Fibroblast of lung (primary cell): ENCODE data around the gene ANAPC13. TPM values are rescaled to one million over a fixed set of nuclear protein-coding genes. Genes with fewer than 3 reads are reported as not detected.

Source experiments
- DNase-seq, 2 donors: peaks; one replicate each; pipeline versions ENCODE4 v3.0.0 to v3.0.0-alpha.2; 2010; ENCODE audit warnings: low read depth in 2 of 2
- H2AFZ ChIP-seq: 2 replicates; pipeline ENCODE4 v1.5.1; 2012; ENCODE audit warnings: low read length, control low read depth, inconsistent platforms
- H3K27ac ChIP-seq: 2 replicates; pipeline ENCODE4 v1.5.1; 2011; ENCODE audit warnings: low read length, control low read depth; ENCODE audit not compliant: insufficient read depth
- H3K27me3 ChIP-seq: 2 replicates; pipeline ENCODE4 v1.5.1; 2011; ENCODE audit warnings: mild to moderate bottlenecking, low read length; ENCODE audit not compliant: control insufficient read depth, insufficient read depth
- H3K36me3 ChIP-seq: 2 replicates; pipeline ENCODE4 v1.5.1; 2011; ENCODE audit warnings: low read length; ENCODE audit not compliant: control insufficient read depth, insufficient read depth
- H3K4me1 ChIP-seq: 2 replicates; pipeline ENCODE4 v1.5.1; 2011; ENCODE audit warnings: low read length; ENCODE audit not compliant: control insufficient read depth, insufficient read depth; ENCODE audit errors: extremely low read depth
- H3K4me2 ChIP-seq: 2 replicates; pipeline ENCODE4 v1.5.1; 2011; ENCODE audit warnings: low read length, control low read depth; ENCODE audit not compliant: insufficient read depth; ENCODE audit errors: extremely low read depth
- H3K4me3 ChIP-seq, 4 experiments: fragments of 200-600 bp in 1 of 4; sonication (generic) in 1 of 4; replicated peaks in 1 of 4; 2 replicates each; pipeline ENCODE4 v1.5.1; 2011 to 2016; ENCODE audit warnings: low read length in 4 of 4, low read depth in 3 of 4, mild to moderate bottlenecking in 3 of 4, control low read depth in 2 of 4, inconsistent platforms in 1 of 4, mixed read lengths in 1 of 4; ENCODE audit not compliant: insufficient read depth in 1 of 4; ENCODE audit errors: control extremely low read depth in 1 of 4
- H3K79me2 ChIP-seq: 2 replicates; pipeline ENCODE4 v1.5.1; 2012; ENCODE audit warnings: mild to moderate bottlenecking, low read length, inconsistent platforms; ENCODE audit not compliant: control insufficient read depth, insufficient read depth
- H3K9ac ChIP-seq: 2 replicates; pipeline ENCODE4 v1.5.1; 2011; ENCODE audit warnings: mild to moderate bottlenecking, low read length, control low read depth; ENCODE audit not compliant: insufficient read depth
- H3K9me3 ChIP-seq: 2 replicates; pipeline ENCODE4 v1.5.1; 2012; ENCODE audit warnings: low read depth, low read length; ENCODE audit not compliant: control insufficient read depth, insufficient read depth
- H4K20me1 ChIP-seq: 2 replicates; pipeline ENCODE4 v1.5.1; 2011; ENCODE audit warnings: low read length; ENCODE audit not compliant: control insufficient read depth, insufficient read depth; ENCODE audit errors: extremely low read depth
- CTCF ChIP-seq, 2 donors: IDR thresholded peaks in 1 of 2; conservative IDR thresholded peaks in 1 of 2; 1 replicate in 1 of 2; 2 replicates in 1 of 2; pipeline ENCODE4 v1.5.1; 2011 to 2012; ENCODE audit warnings: low read length in 2 of 2, control low read depth in 1 of 2, inconsistent platforms in 1 of 2, low read depth in 1 of 2, mild to moderate bottlenecking in 1 of 2
- EZH2 ChIP-seq: IDR thresholded peaks from 2 replicates; pipeline ENCODE4 v1.5.1; 2012; ENCODE audit warnings: low read length, control low read depth, mild to moderate bottlenecking; ENCODE audit errors: missing control alignments
- polyA plus RNA-seq, 2 donors: library from polyadenylated mRNA; depleted of rRNA in 1 of 2; stranded (reverse) in 1 of 2; unstranded in 1 of 2; fragments of >200 nt; gene quantifications; 2 replicates each; pipeline ENCODE4 v1.2.1, GENCODE V29; 2011 to 2012; ENCODE audit warnings: missing spikeins in 1 of 2
- total RNA-seq: library from RNA; depleted of rRNA; stranded (reverse); fragments of >200 nt; gene quantifications from 2 replicates; pipeline ENCODE4 v1.2.1, GENCODE V29; 2014

Gene ANAPC13
- total and polyA plus RNA-seq, 2 donors (not counting 1 experiment from before 2014, with no cell fraction given) = 93.3 to 110 TPM

DNA sequence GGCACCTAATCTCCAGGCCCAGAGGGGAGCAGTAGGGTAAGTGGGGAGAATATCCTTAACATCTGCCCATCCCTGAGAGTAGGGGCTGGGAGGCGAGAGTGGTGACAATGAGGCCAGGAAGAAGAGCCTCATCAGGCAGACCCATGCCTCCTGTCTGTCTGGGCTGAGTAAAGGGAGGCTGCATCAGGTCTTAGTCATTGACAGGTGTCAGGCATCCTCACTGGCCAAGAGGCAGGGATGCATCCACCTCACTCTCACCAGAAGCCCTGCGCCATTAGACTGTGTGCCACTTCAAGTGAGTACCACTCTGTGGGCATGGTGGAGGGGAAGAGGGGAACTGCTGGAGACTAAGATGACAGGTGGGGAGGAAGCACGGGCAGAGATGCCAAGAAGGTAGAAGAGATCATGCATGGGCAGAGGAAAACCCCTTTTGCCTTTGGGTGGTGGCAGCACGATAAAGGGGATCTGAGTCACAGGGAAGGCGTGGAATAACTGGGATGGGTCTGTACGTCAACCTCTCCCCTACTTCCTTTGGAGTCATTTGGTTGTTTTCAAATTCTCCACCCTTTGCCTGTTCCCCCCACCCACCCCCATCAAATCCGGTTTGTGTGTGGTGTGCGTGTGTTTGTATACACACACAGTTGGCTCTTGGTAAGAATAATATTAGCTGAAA, 14.1 kb downstream of the ANAPC13 start:
- Histone ChIP-seq H4K20me1 (no peaks in the 10 kb centered on the region), H3K4me3 (no peak overlapping the region), H3K27me3 (no peaks in the 10 kb centered on the region), H3K79me2 (no peaks in the 10 kb centered on the region), H3K9me3 (no peaks in the 10 kb centered on the region), H3K27ac (peak overlapping the region; percentile 51), H3K36me3 (no peaks in the 10 kb centered on the region), H2AFZ (no peak overlapping the region), H3K4me2 (no peak overlapping the region), H3K9ac (no peak overlapping the region), H3K4me1 (peaks cover 15% of the 10 kb centered on the region)
- DNase-seq = peak; percentile 74 to 84
- TF ChIP-seq EZH2 (no peak), CTCF (conservative IDR thresholded peaks at IDR 0.05 in 1 of 2, IDR thresholded peaks at IDR 0.05 in 1 of 2; ENCODE audit: low read depth in 1 of 2, low read length in 2 of 2) (no peak)

DNA sequence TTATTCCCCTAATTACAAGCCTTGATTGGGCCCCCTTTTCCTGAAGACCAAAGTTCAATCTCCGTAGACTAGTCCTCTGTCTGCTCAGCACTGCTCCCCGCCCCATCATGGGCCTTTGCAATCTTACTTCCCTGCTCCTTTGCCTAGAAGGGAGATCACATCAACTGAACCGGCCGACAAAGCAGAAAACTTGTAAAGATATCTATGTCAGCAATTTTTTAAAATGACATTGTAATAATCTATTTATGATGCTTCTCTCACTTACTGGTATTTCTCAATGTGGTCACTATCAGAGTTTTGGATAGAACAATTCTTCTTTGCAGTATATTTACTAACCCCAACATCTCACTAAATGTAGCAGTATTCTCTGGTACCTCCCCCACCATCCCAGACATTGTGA, 17.3 kb downstream of the ANAPC13 start:
- H4K20me1 ChIP-seq = no peaks in the 10 kb centered on the region
- no peak for DNase-seq
- H3K4me3 ChIP-seq = no peak overlapping the region
- H3K9ac ChIP-seq = no peak overlapping the region
- no peaks in the 10 kb centered on the region for H3K27me3 ChIP-seq
- no peak overlapping the region for H3K4me2 ChIP-seq
- H3K27ac ChIP-seq = no peak overlapping the region
- H2AFZ ChIP-seq = no peak overlapping the region
- no peaks in the 10 kb centered on the region for H3K9me3 ChIP-seq
- H3K4me1 ChIP-seq = peaks cover 31% of the 10 kb centered on the region
- H3K36me3 ChIP-seq = no peaks in the 10 kb centered on the region
- H3K79me2 ChIP-seq = no peaks in the 10 kb centered on the region
- no peak for TF ChIP-seq CTCF (conservative IDR thresholded peaks at IDR 0.05 in 1 of 2, IDR thresholded peaks at IDR 0.05 in 1 of 2; ENCODE audit: low read depth in 1 of 2, low read length in 2 of 2)
- no peak for TF ChIP-seq EZH2

DNA sequence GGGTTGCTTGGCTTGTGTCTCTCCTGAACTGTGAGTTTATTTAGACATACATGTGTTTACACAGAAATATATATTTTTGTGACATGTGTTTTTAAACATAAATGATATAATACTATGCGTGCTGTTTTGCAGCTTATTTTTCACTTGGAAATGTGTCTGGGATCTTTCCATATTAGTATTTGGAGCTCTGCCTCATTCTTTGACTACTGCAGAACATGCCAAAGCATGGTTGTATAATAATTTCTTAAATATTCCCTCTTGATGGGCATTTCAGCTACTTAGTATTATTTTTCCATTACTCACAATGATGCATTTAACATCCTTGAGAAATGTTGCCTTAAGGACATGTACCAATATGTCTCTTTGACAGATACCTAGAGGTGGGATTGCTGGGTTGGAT, 19.5 kb downstream of the ANAPC13 start:
- DNase-seq = no peak
- Histone ChIP-seq H3K4me1 (peaks cover 35% of the 10 kb centered on the region), H3K9me3 (no peaks in the 10 kb centered on the region), H3K9ac (no peak overlapping the region), H3K36me3 (no peaks in the 10 kb centered on the region), H4K20me1 (no peaks in the 10 kb centered on the region), H3K27ac (peak overlapping the region; percentile 96), H3K79me2 (no peaks in the 10 kb centered on the region), H2AFZ (no peak overlapping the region), H3K4me2 (no peak overlapping the region), H3K4me3 (no peak overlapping the region), H3K27me3 (no peaks in the 10 kb centered on the region)
- TF ChIP-seq EZH2 = no peak
- TF ChIP-seq CTCF (conservative IDR thresholded peaks at IDR 0.05 in 1 of 2, IDR thresholded peaks at IDR 0.05 in 1 of 2; ENCODE audit: low read depth in 1 of 2, low read length in 2 of 2) = no peak
